Trophoblast cell (in vitro differentiated cells and primary cell): ENCODE results near the gene SBNO2.

Experiments
- DNase-seq, 2 donors: peaks; one replicate each; pipeline ENCODE4 v3.0.0-alpha.2; 2016
- H2AFZ ChIP-seq: 2 replicates; pipeline ENCODE4 v1.6.1; 2013; ENCODE audit warnings: low read length, moderate library complexity, mild to moderate bottlenecking; ENCODE audit not compliant: insufficient read depth, poor library complexity
- H2AK5ac ChIP-seq: 2 replicates; pipeline ENCODE4 v1.6.1; 2013; ENCODE audit warnings: mild to moderate bottlenecking, low read length
- H2BK120ac ChIP-seq: 2 replicates; pipeline ENCODE4 v1.6.1; 2013; ENCODE audit warnings: low read length, mild to moderate bottlenecking, moderate library complexity; ENCODE audit not compliant: insufficient read depth, poor library complexity
- H2BK12ac ChIP-seq: 2 replicates; pipeline ENCODE4 v1.6.1; 2013; ENCODE audit warnings: mild to moderate bottlenecking, low read length, moderate library complexity
- H2BK5ac ChIP-seq: 2 replicates; pipeline ENCODE4 v1.6.1; 2013; ENCODE audit warnings: low read length, low read depth, moderate library complexity, mild to moderate bottlenecking; ENCODE audit not compliant: poor library complexity
- H3K14ac ChIP-seq: 2 replicates; pipeline ENCODE4 v1.6.1; 2013; ENCODE audit warnings: mild to moderate bottlenecking, low read length
- H3K18ac ChIP-seq: 2 replicates; pipeline ENCODE4 v1.6.1; 2013; ENCODE audit warnings: mild to moderate bottlenecking, low read length
- H3K23ac ChIP-seq: 2 replicates; pipeline ENCODE4 v1.6.1; 2013; ENCODE audit warnings: low read length
- H3K27ac ChIP-seq: 2 replicates; pipeline ENCODE4 v1.5.1; 2013; ENCODE audit warnings: low read depth, mild to moderate bottlenecking, inconsistent platforms, low read length, moderate library complexity
- H3K27me3 ChIP-seq: 2 replicates; pipeline ENCODE4 v1.6.1; 2013; ENCODE audit warnings: inconsistent platforms, mild to moderate bottlenecking, low read length, moderate library complexity; ENCODE audit not compliant: insufficient read depth
- H3K36me3 ChIP-seq, 2 experiments: 1 replicate in 1 of 2; 2 replicates in 1 of 2; pipeline ENCODE4 v1.6.1; 2013; ENCODE audit warnings: low read length in 2 of 2, mild to moderate bottlenecking in 2 of 2, moderate library complexity in 1 of 2; ENCODE audit not compliant: insufficient read depth in 2 of 2, control insufficient read depth in 1 of 2
- H3K4ac ChIP-seq: 2 replicates; pipeline ENCODE4 v1.6.1; 2013; ENCODE audit warnings: low read depth, mild to moderate bottlenecking, low read length, moderate library complexity
- H3K4me1 ChIP-seq, 2 experiments: 1 replicate in 1 of 2; 2 replicates in 1 of 2; pipeline ENCODE4 v1.6.1; 2013; ENCODE audit warnings: low read length in 2 of 2, mild to moderate bottlenecking in 2 of 2, moderate library complexity in 1 of 2; ENCODE audit not compliant: insufficient read depth in 2 of 2, control insufficient read depth in 1 of 2
- H3K4me2 ChIP-seq: 2 replicates; pipeline ENCODE4 v1.6.1; 2013; ENCODE audit warnings: inconsistent platforms, mild to moderate bottlenecking, low read length, moderate library complexity
- H3K4me3 ChIP-seq: 2 replicates; pipeline ENCODE4 v1.5.1; 2013; ENCODE audit warnings: mild to moderate bottlenecking, low read depth, low read length, inconsistent platforms
- H3K79me1 ChIP-seq: one replicate; pipeline ENCODE4 v1.6.1; 2013; ENCODE audit warnings: low read length
- H3K79me2 ChIP-seq: 2 replicates; pipeline ENCODE4 v1.6.1; 2013; ENCODE audit warnings: low read length, mild to moderate bottlenecking; ENCODE audit not compliant: control insufficient read depth, insufficient read depth, poor library complexity
- H3K9ac ChIP-seq: 2 replicates; pipeline ENCODE4 v1.6.1; 2013; ENCODE audit warnings: mild to moderate bottlenecking, low read length
- H3K9me3 ChIP-seq: 2 replicates; pipeline ENCODE4 v1.6.1; 2013; ENCODE audit warnings: low read depth, mild to moderate bottlenecking, control low read depth, inconsistent platforms, low read length; ENCODE audit not compliant: insufficient read depth
- H4K12ac ChIP-seq: 2 replicates; pipeline ENCODE4 v1.6.1; 2013; ENCODE audit warnings: low read depth, mild to moderate bottlenecking, low read length, moderate library complexity
- H4K8ac ChIP-seq: 2 replicates; pipeline ENCODE4 v1.6.1; 2013; ENCODE audit warnings: low read depth, mild to moderate bottlenecking, low read length, moderate library complexity
- H4K91ac ChIP-seq: one replicate; pipeline ENCODE4 v1.6.1; 2013; ENCODE audit warnings: low read depth, mild to moderate bottlenecking, low read length, moderate library complexity
- WGBS: extraction: QIAGEN DNeasy Blood & Tissue Kit; methylation state at CpG from one replicate; pipeline ENCODE4 v1.1.7; 2013; ENCODE audit warnings: missing lambda C conversion rate; ENCODE audit not compliant: insufficient read length, insufficient coverage; ENCODE audit errors: extremely low coverage; 5-methylcytosine and 5-hydroxymethylcytosine counted together

The SBNO2 gene

DNA sequence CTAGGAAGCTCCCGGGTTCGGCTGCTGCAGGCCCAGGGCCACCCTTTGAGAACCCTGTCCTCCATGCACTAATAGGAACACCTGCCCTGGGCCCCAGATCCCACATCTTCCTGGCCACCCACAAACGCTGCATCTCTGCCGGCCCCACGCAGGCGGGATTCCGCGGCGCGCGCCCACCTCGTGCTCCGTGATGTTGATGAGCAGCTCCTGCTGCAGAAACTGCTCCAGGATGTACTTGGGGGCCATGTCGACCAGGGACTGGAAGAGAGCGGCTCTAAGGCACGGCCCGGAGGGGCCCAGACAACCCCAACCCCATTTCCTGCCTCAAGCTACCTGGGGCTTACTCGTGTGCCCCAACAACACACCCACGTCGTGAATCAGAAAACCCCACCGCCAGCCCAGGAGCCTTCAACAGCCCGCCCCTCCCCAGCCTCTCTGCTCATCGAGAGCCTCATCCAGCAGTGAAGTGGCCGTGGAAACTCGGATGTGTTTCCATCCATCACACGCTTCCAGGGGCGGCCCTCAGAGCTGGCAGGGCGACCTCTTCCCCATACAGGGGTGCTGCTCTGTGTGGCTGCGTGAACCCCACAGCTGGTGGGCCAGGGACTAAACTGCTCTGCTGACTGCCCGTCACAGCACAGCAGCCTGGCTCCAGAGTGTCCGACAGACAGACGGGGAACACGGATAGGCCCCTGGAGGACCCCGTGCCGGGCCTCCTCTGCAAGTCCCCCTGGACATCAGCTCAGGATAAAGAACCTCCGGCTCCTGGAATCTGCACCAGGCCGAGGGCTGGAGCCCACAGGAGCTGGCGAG, 83.1 kb downstream of the SBNO2 start:
- Histone ChIP-seq H4K12ac (no peak overlapping the region), H3K27ac (no peak overlapping the region), H3K18ac (no peak overlapping the region), H3K9ac (no peak overlapping the region), H3K14ac (no peak overlapping the region), H2BK12ac (no peak overlapping the region), H4K8ac (no peak overlapping the region), H2AK5ac (no peak overlapping the region), H3K4ac (no peak overlapping the region), H3K4me2 (no peak overlapping the region), H4K91ac (no peak overlapping the region), H2BK120ac (no peak overlapping the region), H3K4me3 (no peak overlapping the region), H3K79me2 (peaks cover 14% of the 10 kb centered on the region), H2AFZ (no peak overlapping the region), H3K79me1 (peaks cover 6% of the 10 kb centered on the region), H3K23ac (no peak overlapping the region), H3K36me3 (peaks cover 60 to 65% of the 10 kb centered on the region in 2 experiments), H3K27me3 (no peaks in the 10 kb centered on the region), H3K4me1 (peaks cover 7 to 10% of the 10 kb centered on the region in 2 experiments), H3K9me3 (no peaks in the 10 kb centered on the region), H2BK5ac (no peak overlapping the region)
- WGBS: no CpG with 5 or more reads among the region's 38 CpGs
- no peak for DNase-seq

DNA sequence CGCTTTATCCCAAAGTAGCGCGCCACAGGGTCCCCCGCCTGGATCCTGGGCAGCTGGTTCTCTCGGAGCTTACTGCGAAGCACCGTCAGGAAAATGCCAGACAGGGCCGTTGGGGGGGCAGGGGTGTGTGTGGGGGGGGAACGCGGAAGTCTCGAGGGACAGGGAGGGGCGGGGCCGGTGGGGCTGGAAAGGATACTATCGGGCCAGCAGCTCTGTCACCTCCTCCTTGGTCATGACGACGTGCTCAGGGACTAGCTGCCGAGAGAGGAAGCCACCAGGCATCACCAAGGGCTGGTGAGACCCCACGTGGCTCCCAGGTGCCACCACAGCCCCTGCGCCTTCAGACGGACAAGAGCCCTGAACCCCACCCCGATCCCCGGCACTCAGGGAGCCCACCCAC, 84.2 kb downstream of the SBNO2 start:
- Histone ChIP-seq H4K91ac (no peak overlapping the region), H3K36me3 (peaks cover 64 to 67% of the 10 kb centered on the region in 2 experiments), H3K23ac (no peak overlapping the region), H3K4ac (no peak overlapping the region), H3K27me3 (no peaks in the 10 kb centered on the region), H3K18ac (no peak overlapping the region), H3K9ac (no peak overlapping the region), H2BK5ac (no peak overlapping the region), H3K4me1 (peaks cover 7 to 10% of the 10 kb centered on the region in 2 experiments), H3K79me2 (peaks cover 12% of the 10 kb centered on the region), H3K79me1 (peaks cover 3% of the 10 kb centered on the region), H3K9me3 (no peaks in the 10 kb centered on the region), H4K8ac (no peak overlapping the region), H3K4me2 (no peak overlapping the region), H3K27ac (no peak overlapping the region), H3K14ac (no peak overlapping the region), H3K4me3 (no peak overlapping the region), H2AFZ (no peak overlapping the region), H4K12ac (no peak overlapping the region), H2AK5ac (no peak overlapping the region), H2BK12ac (no peak overlapping the region), H2BK120ac (no peak overlapping the region)
- WGBS: no CpG with 5 or more reads among the region's 22 CpGs
- no peak for DNase-seq

DNA sequence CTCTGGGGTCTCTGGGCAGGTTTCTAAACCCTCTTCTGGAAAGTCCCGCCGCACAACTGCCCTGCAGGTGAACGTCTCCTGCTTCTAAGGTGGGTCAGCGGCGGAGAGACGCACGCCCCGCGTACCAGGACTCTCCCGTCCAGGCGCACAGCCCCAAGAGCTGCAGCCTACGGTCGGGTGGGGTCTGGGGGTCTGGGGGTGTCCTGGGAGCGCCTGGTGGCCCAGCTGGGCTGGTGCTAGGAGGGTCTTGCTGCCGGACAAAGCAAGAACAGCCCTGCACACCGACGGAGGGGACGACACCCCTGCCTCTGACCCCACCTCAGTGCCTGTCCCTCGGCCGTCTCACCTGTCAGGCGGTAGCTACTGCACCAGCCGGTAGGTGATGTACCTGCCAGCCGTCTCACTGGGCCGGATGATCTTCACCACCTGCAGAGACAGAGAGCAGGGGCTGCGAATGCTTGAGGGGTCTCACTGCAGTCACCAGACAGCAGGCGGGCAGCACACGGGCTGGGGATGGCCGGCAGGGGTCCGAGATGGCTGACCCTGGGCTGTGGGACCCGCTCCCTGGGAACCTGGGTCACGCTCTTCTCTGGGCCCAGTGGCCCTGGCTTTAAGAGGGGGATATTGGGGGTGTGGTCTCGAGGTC, 84.8 kb downstream of the SBNO2 start:
- no peak overlapping the region for H3K23ac ChIP-seq
- no peak overlapping the region for H4K8ac ChIP-seq
- no peak overlapping the region for H3K14ac ChIP-seq
- no CpG with 5 or more reads among the region's 32 CpGs for whole genome bisulfite sequencing
- no peak overlapping the region for H2BK120ac ChIP-seq
- no peak overlapping the region for H3K4me3 ChIP-seq
- H4K91ac ChIP-seq: no peak overlapping the region
- peaks cover 64 to 69% of the 10 kb centered on the region in 2 experiments for H3K36me3 ChIP-seq
- peaks cover 6% of the 10 kb centered on the region in 2 experiments for H3K4me1 ChIP-seq
- H3K9me3 ChIP-seq: peaks cover 4% of the 10 kb centered on the region
- H2BK12ac ChIP-seq: no peak overlapping the region
- no peak overlapping the region for H2AFZ ChIP-seq
- no peak overlapping the region for H2AK5ac ChIP-seq
- H4K12ac ChIP-seq: no peak overlapping the region
- DNase-seq: no peak
- H3K79me2 ChIP-seq: peaks cover 7% of the 10 kb centered on the region
- H3K79me1 ChIP-seq: no peaks in the 10 kb centered on the region
- no peak overlapping the region for H3K18ac ChIP-seq
- no peak overlapping the region for H3K4ac ChIP-seq
- no peak overlapping the region for H3K9ac ChIP-seq
- no peak overlapping the region for H2BK5ac ChIP-seq
- H3K27ac ChIP-seq: no peak overlapping the region
- no peak overlapping the region for H3K4me2 ChIP-seq
- H3K27me3 ChIP-seq: no peaks in the 10 kb centered on the region

DNA sequence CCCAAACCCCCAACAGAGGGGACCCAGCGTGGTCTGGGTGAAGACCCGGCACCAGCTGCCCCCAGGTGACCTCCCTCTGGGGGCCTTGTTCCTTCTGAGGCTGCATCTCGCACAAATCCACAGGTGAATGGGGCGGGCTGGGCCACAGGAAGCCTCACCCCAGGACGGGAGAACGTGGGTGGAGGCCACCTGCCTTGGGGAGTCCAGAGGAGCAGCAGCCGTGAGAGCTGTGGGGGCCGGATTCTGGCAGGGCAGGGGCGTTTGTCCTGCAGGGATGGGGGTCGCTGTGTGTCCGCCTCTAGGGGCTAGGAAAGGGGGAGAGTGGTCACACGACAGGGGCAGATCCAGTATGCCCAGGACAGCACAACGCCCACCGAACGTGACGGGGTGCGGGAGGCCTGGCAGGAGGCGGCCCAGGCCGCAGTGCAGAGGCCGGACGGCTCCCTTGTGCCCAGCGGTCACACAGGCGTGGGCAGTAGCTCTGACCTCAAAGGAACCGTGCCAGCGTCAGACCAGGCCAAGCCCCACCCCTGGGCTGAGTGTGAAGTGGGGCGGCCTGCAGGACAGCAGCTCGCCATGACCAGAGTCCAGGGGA, 85.6 kb downstream of the SBNO2 start:
- H3K4me3 ChIP-seq: no peak overlapping the region
- no peaks in the 10 kb centered on the region for H3K27me3 ChIP-seq
- no peaks in the 10 kb centered on the region for H3K79me2 ChIP-seq
- H2AFZ ChIP-seq: no peak overlapping the region
- H2BK12ac ChIP-seq: no peak overlapping the region
- no CpG with 5 or more reads among the region's 27 CpGs for WGBS
- H3K4ac ChIP-seq: no peak overlapping the region
- no peak overlapping the region for H3K18ac ChIP-seq
- H3K79me1 ChIP-seq: no peaks in the 10 kb centered on the region
- no peak overlapping the region for H4K12ac ChIP-seq
- no peak overlapping the region for H3K23ac ChIP-seq
- peaks cover 59 to 64% of the 10 kb centered on the region in 2 experiments for H3K36me3 ChIP-seq
- no peak overlapping the region for H3K9ac ChIP-seq
- H4K91ac ChIP-seq: no peak overlapping the region
- no peaks in the 10 kb centered on the region for H3K4me1 ChIP-seq
- peaks cover 5% of the 10 kb centered on the region for H3K9me3 ChIP-seq
- H3K14ac ChIP-seq: no peak overlapping the region
- no peak overlapping the region for H2AK5ac ChIP-seq
- H4K8ac ChIP-seq: no peak overlapping the region
- no peak overlapping the region for H3K27ac ChIP-seq
- no peak overlapping the region for H2BK5ac ChIP-seq
- no peak overlapping the region for H3K4me2 ChIP-seq
- DNase-seq: no peak
- no peak overlapping the region for H2BK120ac ChIP-seq
